T-cell (primary cell): ENCODE data around the gene ZNF598. TPM values are rescaled to one million over a fixed set of nuclear protein-coding genes. Genes with fewer than 3 reads are reported as not detected.

Experiments
- ATAC-seq, 4 experiments: fragments of 200-7000 bp in 3 of 4; fragments of 150-1000 bp in 1 of 4; cut with Tn5 transposase; replicated peaks in 1 of 4; 1 replicate in 3 of 4; 2 replicates in 1 of 4; pipeline ENCODE4 v1.10.0; 2021; ENCODE audit warnings: moderate library complexity in 3 of 4, mild to moderate bottlenecking in 2 of 4, moderate number of reproducible peaks in 1 of 4
- CTCF ChIA-PET, 2 donors: fragments of 300-600 bp; sonication (Branson Sonifier 250); formaldehyde crosslinking; loops; one replicate each; lab custom pipeline; 2022; ENCODE audit warnings: antibody characterized with exemption in 2 of 2; lab: Charles Lee
- POLR2A ChIA-PET, 2 donors: fragments of 300-600 bp; sonication (Branson Sonifier 250); formaldehyde crosslinking; loops; one replicate each; lab custom pipeline; 2022; ENCODE audit warnings: antibody characterized with exemption in 2 of 2; lab: Charles Lee
- DNase-seq, 35 experiments: peaks; one replicate each; pipeline versions ENCODE4 v3.0.0 to v3.0.0-alpha.2; 2013 to 2023
- H3K27ac ChIP-seq: one replicate; pipeline ENCODE4 v1.5.1; 2013; ENCODE audit warnings: low read length
- H3K27me3 ChIP-seq, 2 experiments: replicated peaks in 1 of 2; 1 replicate in 1 of 2; 2 replicates in 1 of 2; pipeline versions ENCODE4 v1.6.1 to v1.7.0; 2013; ENCODE audit warnings: low read length in 1 of 2, mixed read lengths in 1 of 2; ENCODE audit not compliant: control insufficient read depth in 2 of 2, insufficient read depth in 2 of 2; ENCODE audit errors: extremely low read depth in 1 of 2
- H3K36me3 ChIP-seq, 2 donors: 1 replicate in 1 of 2; 2 replicates in 1 of 2; pipeline versions ENCODE4 v1.6.1 to v1.7.0; 2013; ENCODE audit warnings: low read length in 1 of 2; ENCODE audit not compliant: control insufficient read depth in 2 of 2, insufficient read depth in 1 of 2; ENCODE audit errors: extremely low read depth in 1 of 2
- H3K4me1 ChIP-seq, 2 experiments: 1 replicate in 1 of 2; 2 replicates in 1 of 2; pipeline versions ENCODE4 v1.6.1 to v1.7.0; 2013; ENCODE audit warnings: low read length in 2 of 2, mixed read lengths in 1 of 2; ENCODE audit not compliant: insufficient read depth in 2 of 2, control insufficient read depth in 1 of 2; ENCODE audit errors: extremely low read depth in 1 of 2
- H3K4me3 ChIP-seq, 2 donors: 1 replicate in 1 of 2; 2 replicates in 1 of 2; pipeline versions ENCODE4 v1.5.1 to v1.7.0; 2013; ENCODE audit warnings: mild to moderate bottlenecking in 2 of 2, low read length in 1 of 2, moderate library complexity in 1 of 2; ENCODE audit not compliant: control insufficient read depth in 1 of 2; ENCODE audit errors: extremely low read depth in 1 of 2
- H3K9me3 ChIP-seq: 2 replicates; pipeline ENCODE4 v1.7.0; 2013
- H3K27ac Mint-ChIP-seq, 2 donors: one replicate each; pipeline ENCODE4 v1.8.0; 2020 to 2021; ENCODE audit warnings: mild to moderate bottlenecking in 2 of 2, mixed read lengths in 2 of 2
- H3K27me3 Mint-ChIP-seq, 2 donors: one replicate each; pipeline ENCODE4 v1.8.0; 2021 to 2022; ENCODE audit warnings: mixed read lengths in 2 of 2
- H3K36me3 Mint-ChIP-seq: one replicate; pipeline ENCODE4 v1.8.0; 2021; ENCODE audit warnings: mixed read lengths
- H3K4me1 Mint-ChIP-seq, 3 donors: one replicate each; pipeline ENCODE4 v1.8.0; 2020 to 2022; ENCODE audit warnings: mixed read lengths in 3 of 3, mild to moderate bottlenecking in 1 of 3
- H3K4me3 Mint-ChIP-seq, 3 donors: one replicate each; pipeline ENCODE4 v1.8.0; 2020 to 2022; ENCODE audit warnings: mild to moderate bottlenecking in 3 of 3, mixed read lengths in 3 of 3, moderate library complexity in 3 of 3
- H3K9me3 Mint-ChIP-seq, 3 donors: one replicate each; pipeline ENCODE4 v1.8.0; 2020 to 2022; ENCODE audit warnings: mixed read lengths in 3 of 3
- WGBS: methylation state at CpG from one replicate; pipeline ENCODE4 v1.1.5; 2013; ENCODE audit warnings: missing lambda C conversion rate; ENCODE audit not compliant: insufficient coverage; 5-methylcytosine and 5-hydroxymethylcytosine counted together
- total RNA-seq, 35 experiments: library from RNA in 6 of 35; stranded (reverse) in 6 of 35; fragments of 120-200 nt in 1 of 35; gene quantifications; one replicate each; pipeline versions ENCODE4 v1.2.1 to v1.2.4 and lab custom pipeline; 2013 to 2026

The ZNF598 gene
- total RNA-seq, 5 donors from 2014 or later (not counting 1 experiment from before 2014, with no cell fraction given), result 44.3 to 73.7 (median 68.8) TPM

DNA sequence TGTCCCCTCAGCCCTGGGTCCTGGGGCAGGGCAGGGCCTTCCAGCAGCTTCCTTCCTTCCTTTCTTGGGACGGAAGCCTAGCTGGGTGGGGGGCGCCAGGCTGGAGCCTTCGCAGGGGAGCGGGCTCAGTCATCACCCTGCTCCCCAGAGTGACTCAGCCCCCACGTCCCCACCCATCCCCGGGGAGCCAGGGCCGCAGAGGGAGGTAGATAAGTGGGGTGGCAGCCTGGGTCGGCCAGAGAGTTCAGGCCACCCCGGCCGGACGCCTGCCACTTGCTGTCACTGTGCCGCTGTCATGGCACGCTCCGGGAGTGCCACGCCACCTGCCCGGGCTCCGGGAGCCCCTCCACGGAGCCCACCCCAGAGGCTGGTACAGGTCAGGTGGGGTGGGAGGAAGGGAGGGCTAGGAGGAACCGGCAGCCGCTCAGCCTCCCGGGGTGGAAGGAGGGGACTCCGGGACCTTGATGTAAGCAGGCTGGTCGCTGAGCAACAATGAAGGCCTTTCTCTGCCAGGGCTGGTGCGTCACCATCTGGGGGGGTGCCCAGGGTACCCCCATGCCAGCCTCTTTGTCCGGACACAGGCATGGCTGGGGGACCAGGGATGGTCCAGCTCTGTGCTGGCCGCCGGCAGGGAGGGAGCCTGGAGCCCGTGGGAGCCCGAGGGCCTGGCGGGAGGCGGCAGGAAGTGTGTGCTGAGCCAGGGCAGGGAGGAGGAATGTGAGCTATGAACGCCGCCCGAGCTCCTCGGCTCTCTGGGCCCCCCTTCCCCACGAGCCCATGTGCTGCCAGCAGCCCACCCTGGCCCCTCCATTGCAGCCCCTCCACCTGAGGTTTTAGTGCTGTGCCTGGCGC is 23.7 kb upstream of the ZNF598 start:
- ATAC-seq, result peak in 3 of 4 experiments; percentile 14 to 51 (median 34)
- WGBS, result 40% methylated on average over 25 of the region's 37 CpGs
- H3K36me3 Mint-ChIP-seq, result no peaks in the 10 kb centered on the region
- no peaks in the 10 kb centered on the region for H3K36me3 ChIP-seq
- ChIA-PET CTCF (no interaction called here), POLR2A (no interaction called here)
- H3K4me1 Mint-ChIP-seq, result peaks cover 0 to 2% (median under 1%) of the 10 kb centered on the region in 3 donors
- no peak overlapping the region for H3K4me3 Mint-ChIP-seq
- H3K9me3 ChIP-seq, result no peaks in the 10 kb centered on the region
- no peaks in the 10 kb centered on the region for H3K9me3 Mint-ChIP-seq
- no peak overlapping the region for H3K27ac ChIP-seq
- H3K4me3 ChIP-seq, result no peak overlapping the region
- DNase-seq, result no peak
- no peaks in the 10 kb centered on the region for H3K27me3 Mint-ChIP-seq
- H3K4me1 ChIP-seq, result peaks cover 0 to 8% of the 10 kb centered on the region in 2 experiments
- peaks cover 0 to 10% of the 10 kb centered on the region in 2 experiments for H3K27me3 ChIP-seq
- no peak overlapping the region for H3K27ac Mint-ChIP-seq

DNA sequence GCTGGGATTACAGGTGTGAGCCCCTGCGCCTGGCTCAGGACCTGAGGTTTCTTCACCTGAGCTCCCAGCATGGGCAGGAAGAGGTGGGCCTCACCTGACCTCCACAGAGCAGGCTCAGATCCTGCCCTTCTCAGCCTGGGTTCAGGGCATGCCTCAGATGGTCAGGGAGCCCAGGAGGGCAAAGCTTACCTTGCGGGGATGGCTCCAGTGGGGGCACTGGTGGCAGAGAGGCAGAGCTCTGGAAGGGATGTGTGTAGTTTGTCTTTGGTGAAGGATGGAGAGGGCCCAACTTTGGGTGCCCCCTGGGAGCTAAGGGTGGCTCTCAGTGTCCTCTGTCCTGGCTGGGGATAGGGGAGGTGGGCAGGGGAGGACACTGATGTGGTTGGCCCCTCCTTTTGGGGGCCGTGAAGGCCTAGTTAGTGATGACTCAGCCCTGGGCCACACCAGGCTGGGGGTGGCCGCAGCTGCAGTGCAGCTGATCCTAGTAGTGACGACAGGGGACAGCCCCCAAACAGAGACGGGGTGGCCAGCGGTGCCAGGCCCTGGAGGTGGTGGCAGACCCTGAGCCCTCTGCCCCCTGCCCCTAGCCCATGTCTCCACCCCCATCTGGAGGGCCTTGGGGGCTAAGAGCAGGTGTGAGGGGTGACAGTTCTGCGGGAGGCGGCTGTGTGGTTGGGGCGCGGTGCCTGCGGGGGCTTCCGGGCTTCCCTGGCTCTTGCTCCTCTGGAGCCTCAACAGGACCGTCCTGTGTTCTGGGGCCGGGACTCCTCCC is 22.9 kb upstream of the ZNF598 start:
- no peaks in the 10 kb centered on the region for H3K27me3 Mint-ChIP-seq
- CTCF ChIA-PET, result no interaction called here
- ATAC-seq (no peak), DNase-seq (no peak)
- peaks cover 0 to 6% (median 5%) of the 10 kb centered on the region in 3 donors for H3K4me1 Mint-ChIP-seq
- H3K27ac Mint-ChIP-seq, result peak overlapping the region in 1 of 2 donors; percentile 44
- Histone ChIP-seq H3K4me1 (peaks cover 0 to 14% of the 10 kb centered on the region in 2 experiments), H3K27me3 (peaks cover 0 to 15% of the 10 kb centered on the region in 2 experiments), H3K36me3 (no peaks in the 10 kb centered on the region), H3K27ac (no peak overlapping the region), H3K9me3 (no peaks in the 10 kb centered on the region), H3K4me3 (no peak overlapping the region)
- peak overlapping the region in 1 of 3 donors; percentile 2 for H3K4me3 Mint-ChIP-seq
- no peaks in the 10 kb centered on the region for H3K36me3 Mint-ChIP-seq
- H3K9me3 Mint-ChIP-seq, result no peaks in the 10 kb centered on the region
- POLR2A ChIA-PET, result interaction anchor here in 1 of 2 donors (0.5 to 0.7 kb wide), 3 partner anchors 15 to 325 kb away, joined by 3 to 7 read pairs (median 4); partner anchors contain the start of gene NTHL1
- WGBS, result 55% methylated on average over 10 of the region's 15 CpGs

DNA sequence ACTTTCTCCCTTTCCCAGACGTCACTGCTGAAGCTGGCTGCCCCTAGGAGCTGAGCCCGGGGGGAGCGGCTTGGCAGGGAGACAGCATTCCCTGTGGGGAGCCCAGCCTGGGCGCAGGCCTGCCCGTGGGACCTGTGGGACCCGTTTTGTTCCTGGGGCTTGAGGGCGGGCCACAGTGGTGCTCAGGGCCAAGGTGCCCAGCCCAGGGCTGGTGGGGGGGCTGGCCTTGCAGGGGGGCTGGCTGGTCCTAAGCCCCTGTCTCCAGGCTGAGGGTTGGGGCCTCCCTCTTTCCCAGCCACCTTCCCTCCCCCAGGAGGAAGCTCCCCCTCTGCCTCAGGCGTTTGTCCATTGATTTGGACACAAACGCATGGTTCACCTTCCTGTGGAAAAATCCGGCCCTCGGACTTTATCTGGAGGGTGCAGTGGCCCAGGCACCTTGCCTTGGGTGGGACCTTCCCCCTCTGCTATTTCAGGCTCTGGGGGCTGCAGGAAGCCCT is 21.5 kb upstream of the ZNF598 start:
- H3K27ac Mint-ChIP-seq, result no peak overlapping the region
- Histone ChIP-seq H3K27ac (no peak overlapping the region), H3K9me3 (no peaks in the 10 kb centered on the region), H3K27me3 (peaks cover 0 to 21% of the 10 kb centered on the region in 2 experiments), H3K4me3 (no peak overlapping the region), H3K4me1 (peaks cover 0 to 22% of the 10 kb centered on the region in 2 experiments), H3K36me3 (no peaks in the 10 kb centered on the region)
- CTCF ChIA-PET, result no interaction called here
- no peak for ATAC-seq
- H3K9me3 Mint-ChIP-seq, result no peaks in the 10 kb centered on the region
- DNase-seq, result no peak
- no peak overlapping the region for H3K4me3 Mint-ChIP-seq
- POLR2A ChIA-PET, result no interaction called here
- 93% methylated on average over 10 of the region's 11 CpGs for WGBS
- H3K36me3 Mint-ChIP-seq, result no peaks in the 10 kb centered on the region
- H3K27me3 Mint-ChIP-seq, result no peaks in the 10 kb centered on the region
- peaks cover 0 to 8% (median 6%) of the 10 kb centered on the region in 3 donors for H3K4me1 Mint-ChIP-seq

DNA sequence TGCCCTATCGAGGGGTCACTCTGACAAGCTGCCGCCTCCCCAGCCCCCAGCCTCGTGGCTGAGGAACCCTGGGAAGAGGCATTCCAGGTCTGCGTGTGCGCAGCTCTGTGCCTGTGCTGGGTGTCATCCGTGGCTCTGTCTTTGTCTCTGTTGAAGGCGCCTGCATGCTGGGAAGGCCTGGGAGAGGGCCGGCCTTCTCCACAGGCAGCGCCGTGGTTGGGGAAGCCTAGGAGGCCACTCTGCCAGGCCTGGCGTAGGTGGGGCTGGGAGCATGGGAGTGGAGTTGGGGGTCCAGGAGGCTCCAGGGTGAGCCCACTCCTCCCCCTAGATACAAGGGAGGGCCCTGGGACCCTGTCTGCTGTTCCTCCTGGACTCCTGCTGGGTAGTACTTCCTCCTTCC is 20.4 kb upstream of the ZNF598 start:
- Mint-ChIP-seq H3K4me3 (no peak overlapping the region), H3K4me1 (peaks cover 0 to 13% (median 9%) of the 10 kb centered on the region in 3 donors), H3K27me3 (no peaks in the 10 kb centered on the region), H3K27ac (no peak overlapping the region), H3K36me3 (no peaks in the 10 kb centered on the region), H3K9me3 (no peaks in the 10 kb centered on the region)
- no peaks in the 10 kb centered on the region for H3K9me3 ChIP-seq
- ATAC-seq, result no peak
- 91% methylated on average over 8 of the region's 11 CpGs for WGBS
- no peak overlapping the region for H3K27ac ChIP-seq
- ChIA-PET POLR2A (no interaction called here), CTCF (no interaction called here)
- H3K36me3 ChIP-seq, result no peaks in the 10 kb centered on the region
- no peak for DNase-seq
- H3K27me3 ChIP-seq, result peaks cover 0 to 32% of the 10 kb centered on the region in 2 experiments
- H3K4me3 ChIP-seq, result no peak overlapping the region
- H3K4me1 ChIP-seq, result peaks cover 0 to 29% of the 10 kb centered on the region in 2 experiments

DNA sequence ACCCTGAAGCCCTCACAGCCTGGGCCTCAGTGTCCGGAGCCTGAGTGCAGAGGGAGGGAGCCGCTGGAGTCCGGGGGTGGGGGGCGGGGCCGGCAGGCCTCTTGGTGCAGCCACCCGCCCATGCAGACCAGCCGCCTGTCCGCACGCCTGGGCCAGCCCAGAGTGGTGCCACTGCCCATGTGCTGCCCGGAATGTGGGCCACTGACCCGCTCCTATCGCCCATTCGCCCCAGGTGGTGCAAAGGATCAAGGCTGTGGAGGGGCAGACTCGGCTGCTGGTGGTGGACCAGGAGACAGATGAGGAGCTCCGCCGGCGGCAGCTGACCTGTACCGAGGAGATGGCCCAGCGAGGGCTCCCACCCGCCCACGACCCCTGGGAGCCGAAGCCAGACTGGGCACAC is 19.7 kb upstream of the ZNF598 start:
- Histone ChIP-seq H3K4me1 (peaks cover 0 to 29% of the 10 kb centered on the region in 2 experiments), H3K36me3 (no peaks in the 10 kb centered on the region), H3K9me3 (no peaks in the 10 kb centered on the region), H3K27ac (no peak overlapping the region), H3K4me3 (no peak overlapping the region), H3K27me3 (peaks cover 0 to 30% of the 10 kb centered on the region in 2 experiments)
- H3K27me3 Mint-ChIP-seq, result no peaks in the 10 kb centered on the region
- no peaks in the 10 kb centered on the region for H3K9me3 Mint-ChIP-seq
- POLR2A ChIA-PET, result no interaction called here
- H3K27ac Mint-ChIP-seq, result no peak overlapping the region
- H3K36me3 Mint-ChIP-seq, result no peaks in the 10 kb centered on the region
- peaks cover 1 to 13% (median 9%) of the 10 kb centered on the region in 3 donors for H3K4me1 Mint-ChIP-seq
- no peak for DNase-seq
- CTCF ChIA-PET, result no interaction called here
- no peak overlapping the region for H3K4me3 Mint-ChIP-seq
- WGBS, result 89% methylated on average over 22 of the region's 22 CpGs
- no peak for ATAC-seq

DNA sequence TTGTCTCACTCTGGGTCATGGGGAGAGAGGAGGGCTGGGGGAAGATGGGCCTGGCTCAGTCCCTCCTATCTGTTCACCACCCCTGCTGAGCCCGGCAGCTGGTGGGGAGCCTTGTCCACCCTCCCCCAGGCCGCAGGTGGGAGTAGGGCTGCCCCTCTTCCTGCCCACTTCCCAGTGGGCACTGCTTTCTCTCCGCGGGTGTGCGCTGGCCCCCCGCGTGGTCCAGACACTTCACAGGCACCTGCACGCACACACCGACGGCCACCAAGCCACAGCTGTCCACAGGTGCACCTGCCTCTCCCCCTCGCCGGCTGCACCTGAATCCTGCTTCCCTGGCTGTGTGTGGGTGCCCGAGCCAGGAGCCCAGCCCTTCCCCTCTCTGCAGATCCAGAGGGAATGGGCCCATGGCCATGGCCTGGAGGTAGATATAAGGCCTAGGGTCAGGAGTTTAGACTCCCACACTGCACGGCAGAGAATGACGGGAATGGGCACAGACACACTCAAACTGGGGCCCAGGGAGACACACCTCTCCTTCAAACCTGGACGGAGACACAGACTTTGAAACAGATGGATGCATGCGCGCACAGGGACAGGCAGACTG is 19.1 kb upstream of the ZNF598 start:
- DNase-seq, result no peak
- no peak overlapping the region for H3K4me3 ChIP-seq
- no peaks in the 10 kb centered on the region for H3K36me3 ChIP-seq
- Mint-ChIP-seq H3K4me1 (peaks cover 5 to 17% (median 11%) of the 10 kb centered on the region in 3 donors), H3K4me3 (no peak overlapping the region), H3K27me3 (no peaks in the 10 kb centered on the region), H3K36me3 (no peaks in the 10 kb centered on the region), H3K9me3 (no peaks in the 10 kb centered on the region), H3K27ac (no peak overlapping the region)
- H3K4me1 ChIP-seq, result peaks cover under 1 to 32% of the 10 kb centered on the region in 2 experiments
- CTCF ChIA-PET, result no interaction called here
- H3K27ac ChIP-seq, result no peak overlapping the region
- POLR2A ChIA-PET, result no interaction called here
- WGBS, result 84% methylated on average over 15 of the region's 18 CpGs
- H3K27me3 ChIP-seq, result peaks cover 0 to 30% of the 10 kb centered on the region in 2 experiments
- no peak for ATAC-seq
- no peaks in the 10 kb centered on the region for H3K9me3 ChIP-seq
